GM12878 (cell line): ENCODE data around the gene PDCL3. TPM values are rescaled to one million over a fixed set of nuclear protein-coding genes. Genes with fewer than 3 reads are reported as not detected.

Source experiments
- ATAC-seq: fragments of 200-7000 bp; cut with Tn5 transposase; 3 replicates; pipeline ENCODE4 v1.9.1; 2020; ENCODE audit warnings: mild to moderate bottlenecking, moderate library complexity
- BruUV-seq: library from RNA; stranded (reverse); fragments of 400-500 nt; replicated peaks from 2 replicates; lab custom pipeline; 2021; lab: Mats Ljungman, UMichigan
- CTCF ChIA-PET: fragments of 300-600 bp; sonication (Branson Sonifier 250); formaldehyde crosslinking; extraction: SDS; loops from one replicate; lab custom pipeline; 2021; ENCODE audit warnings: inconsistent platforms; lab: Yijun Ruan, JAX
- POLR2A ChIA-PET: fragments of 350-600 bp; formaldehyde crosslinking; extraction: SDS; loops from one replicate; lab custom pipeline; 2021; ENCODE audit warnings: inconsistent platforms; lab: Charles Lee
- RAD21 ChIA-PET: fragments of 300-600 bp; sonication (Branson Sonifier 250); formaldehyde crosslinking; loops from one replicate; lab custom pipeline; 2023; ENCODE audit warnings: antibody characterized with exemption; ENCODE audit not compliant: unreplicated experiment; lab: Charles Lee
- SMC1A ChIA-PET: fragments of 300-600 bp; sonication (Branson Sonifier 250); formaldehyde crosslinking; loops from one replicate; lab custom pipeline; 2023; ENCODE audit not compliant: unreplicated experiment, uncharacterized antibody; lab: Charles Lee
- DNase-seq: peaks from one replicate; pipeline ENCODE4 v3.0.0-alpha.2; 2011; ENCODE audit warnings: low read depth, low spot score
- FAIRE-seq: peaks from 3 replicates; lab custom pipeline; 2011; peaks lifted over from hg19 to GRCh38; lab: Jason Lieb, UNC
- H2AFZ ChIP-seq: 2 replicates; pipeline ENCODE4 v1.6.0; 2011; ENCODE audit warnings: low read depth, low read length, control low read depth; ENCODE audit not compliant: control insufficient read depth
- H3K27ac ChIP-seq: 2 replicates; pipeline ENCODE4 v1.5.1; 2011; ENCODE audit warnings: control low read depth; ENCODE audit not compliant: control insufficient read depth, insufficient read depth
- H3K27me3 ChIP-seq, 2 experiments: replicated peaks in 1 of 2; 2 replicates each; pipeline versions ENCODE4 v1.6.0 to v1.6.1; 2011; ENCODE audit warnings: low read length in 1 of 2; ENCODE audit not compliant: control insufficient read depth in 2 of 2, insufficient read depth in 2 of 2
- H3K36me3 ChIP-seq, 2 experiments: 2 replicates each; pipeline ENCODE4 v1.5.1; 2011; ENCODE audit warnings: low read length in 1 of 2; ENCODE audit not compliant: control insufficient read depth in 2 of 2, insufficient read depth in 2 of 2
- H3K4me1 ChIP-seq: 2 replicates; pipeline ENCODE4 v1.6.1; 2011; ENCODE audit warnings: mild to moderate bottlenecking, low read length, moderate library complexity, mixed read lengths; ENCODE audit not compliant: control insufficient read depth, insufficient read depth
- H3K4me2 ChIP-seq: 2 replicates; pipeline ENCODE4 v1.6.0; 2011; ENCODE audit warnings: control low read depth; ENCODE audit not compliant: control insufficient read depth, insufficient read depth
- H3K4me3 ChIP-seq: fragments of 200-600 bp; sonication (generic); 2 replicates; pipeline ENCODE4 v1.5.1; 2016
- H3K79me2 ChIP-seq: 2 replicates; pipeline ENCODE4 v1.6.0; 2011; ENCODE audit warnings: low read length; ENCODE audit not compliant: control insufficient read depth, insufficient read depth
- H3K9ac ChIP-seq: 2 replicates; pipeline ENCODE4 v1.8.0; 2011; ENCODE audit warnings: low read length, control low read depth, mixed read lengths; ENCODE audit not compliant: control insufficient read depth, insufficient read depth
- H3K9me3 ChIP-seq: replicated peaks from 3 replicates; pipeline ENCODE4 v1.5.1; 2011; ENCODE audit warnings: mild to moderate bottlenecking, low read length; ENCODE audit not compliant: control insufficient read depth, insufficient read depth
- H4K20me1 ChIP-seq: 2 replicates; pipeline ENCODE4 v1.6.0; 2011; ENCODE audit not compliant: control insufficient read depth, insufficient read depth
- NR2F1 ChIP-seq: fragments of 450-650 bp; conservative IDR thresholded peaks from 2 replicates; pipeline ENCODE4 v1.6.1; 2017; ENCODE audit warnings: mild to moderate bottlenecking
- PAX8 ChIP-seq: fragments of 450-650 bp; IDR thresholded peaks from 2 replicates; pipeline ENCODE4 v1.6.1; 2017; ENCODE audit warnings: mild to moderate bottlenecking, moderate library complexity
- ZNF24 ChIP-seq: fragments of 450-650 bp; IDR thresholded peaks from 2 replicates; pipeline ENCODE4 v1.6.1; 2017; ENCODE audit warnings: antibody characterized with exemption, mild to moderate bottlenecking
- ZNF622 ChIP-seq: fragments of 450-650 bp; IDR thresholded peaks from 2 replicates; pipeline ENCODE4 v1.6.1; 2017; ENCODE audit warnings: mild to moderate bottlenecking, inconsistent platforms
- WGBS: methylation state at CpG from one replicate; pipeline ENCODE4 v1.1.6; 2016; ENCODE audit warnings: low lambda C conversion rate; ENCODE audit not compliant: insufficient replicate concordance, insufficient coverage; ENCODE audit errors: missing lambda C conversion rate; 5-methylcytosine and 5-hydroxymethylcytosine counted together
- in situ Hi-C: fragments of 300-500 bp; cut with MboI; formaldehyde crosslinking; loops from 9 replicates; pipeline ENCODE4 v1.14.3; 2018; ENCODE audit warnings: mixed read lengths
- intact Hi-C: fragments of 100-400 bp; cut with micrococcal nuclease; formaldehyde crosslinking; loops from one replicate; pipeline ENCODE4 v1.14.2; 2022; ENCODE audit not compliant: unreplicated experiment
- polyA plus RNA-seq, 11 experiments: library from polyadenylated mRNA; depleted of rRNA in 4 of 11; unstranded in 6 of 11; stranded (reverse) in 5 of 11; fragments of >200 nt; fragmentation: Nextera tagmentation in 4 of 11; fragmentation: Illumina TruSeq in 1 of 11; extraction: Ambion mirVana in 4 of 11; extraction: Trizol in 1 of 11; gene quantifications; 1 replicate in 1 of 11; 2 replicates in 10 of 11; pipeline versions ENCODE4 v1.2.1 to v1.2.3, GENCODE V29; 2011 to 2016; ENCODE audit warnings: inconsistent platforms in 2 of 11, missing spikeins in 2 of 11, low read depth in 1 of 11
- total RNA-seq, 4 experiments: library from RNA; depleted of rRNA in 3 of 4; stranded (reverse); fragments of >200 nt in 3 of 4; fragmentation: Illumina TruSeq in 1 of 4; extraction: Trizol in 1 of 4; gene quantifications; 2 replicates each; pipeline versions ENCODE4 v1.2.1 to v1.2.3, GENCODE V29; 2013 to 2021
- TF ChIP-seq, protein P1 (sequence below): IDR thresholded peaks from 2 replicates; pipeline ENCODE4 v1.6.1; 2011; ENCODE audit warnings: mild to moderate bottlenecking, low read depth, low read length, moderate library complexity; ENCODE audit not compliant: insufficient replicate concordance
- TF ChIP-seq, protein P2 (sequence below): fragments of 450-650 bp; formaldehyde crosslinking; IDR thresholded peaks from 2 replicates; pipeline ENCODE4 v1.5.0; 2022; ENCODE audit warnings: mild to moderate bottlenecking, missing genetic modification characterization
- TF ChIP-seq, protein P3 (sequence below): IDR thresholded peaks from 2 replicates; pipeline ENCODE4 v1.6.1; 2012; ENCODE audit warnings: mild to moderate bottlenecking, low read depth, low read length

The PDCL3 gene
- total and polyA plus RNA-seq, 10 of the 15 experiments (the other 5 are each of a cell fraction or from before 2014, with no cell fraction given): 22.9 to 111 (median 51.1) TPM

DNA sequence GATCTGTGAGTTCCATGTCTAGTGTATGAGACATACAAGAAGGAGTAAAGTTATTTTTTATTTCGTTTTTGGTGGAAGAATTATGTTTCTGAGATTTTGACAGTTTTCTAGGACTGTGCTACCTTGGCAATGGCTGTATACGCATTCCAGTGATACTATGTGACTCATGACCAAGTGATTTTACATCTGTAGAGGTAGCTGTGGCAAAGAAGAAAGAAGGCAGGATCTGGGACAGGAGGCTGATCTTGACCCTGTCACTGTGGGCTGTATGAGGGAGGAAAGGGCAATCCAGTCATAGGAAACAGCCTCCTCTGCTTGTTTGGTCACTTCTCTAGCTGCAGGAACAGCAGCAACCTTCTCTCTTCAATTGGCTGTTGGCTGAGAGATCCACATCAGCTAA is 44.0 kb upstream of the PDCL3 start (continued):
- no peak for TF ChIP-seq ZNF622
- TF ChIP-seq, protein P1, sequence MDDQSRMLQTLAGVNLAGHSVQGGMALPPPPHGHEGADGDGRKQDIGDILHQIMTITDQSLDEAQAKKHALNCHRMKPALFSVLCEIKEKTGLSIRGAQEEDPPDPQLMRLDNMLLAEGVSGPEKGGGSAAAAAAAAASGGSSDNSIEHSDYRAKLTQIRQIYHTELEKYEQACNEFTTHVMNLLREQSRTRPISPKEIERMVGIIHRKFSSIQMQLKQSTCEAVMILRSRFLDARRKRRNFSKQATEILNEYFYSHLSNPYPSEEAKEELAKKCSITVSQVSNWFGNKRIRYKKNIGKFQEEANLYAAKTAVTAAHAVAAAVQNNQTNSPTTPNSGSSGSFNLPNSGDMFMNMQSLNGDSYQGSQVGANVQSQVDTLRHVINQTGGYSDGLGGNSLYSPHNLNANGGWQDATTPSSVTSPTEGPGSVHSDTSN: no peak
- TF ChIP-seq, all 136 proteins: peak for 0

DNA sequence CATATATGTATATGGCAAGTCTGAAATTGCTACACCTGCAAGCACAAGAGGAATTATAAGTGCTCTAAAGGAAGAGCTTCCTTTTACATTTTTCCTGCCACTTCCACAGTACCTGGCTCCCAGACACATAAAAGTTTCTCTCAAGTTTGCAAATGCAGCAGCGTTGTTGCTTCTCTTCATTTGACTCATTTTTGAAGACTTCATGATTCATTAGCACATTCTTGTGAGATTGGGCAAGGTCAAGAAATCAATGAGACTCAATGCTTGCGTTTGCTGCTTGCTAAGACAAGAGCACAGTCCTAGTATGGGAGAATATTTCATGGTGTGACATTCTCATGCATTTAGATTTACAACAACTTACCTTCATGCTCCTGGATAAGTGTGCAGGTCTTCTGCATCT is 42.6 kb upstream of the PDCL3 start:
- ChIA-PET SMC1A (no interaction called here), POLR2A (no interaction called here), RAD21 (no interaction called here), CTCF (no interaction called here)
- Histone ChIP-seq H3K79me2 (no peaks in the 10 kb centered on the region), H3K9me3 (no peaks in the 10 kb centered on the region), H3K36me3 (no peaks in the 10 kb centered on the region), H2AFZ (no peak overlapping the region), H3K4me3 (no peak overlapping the region), H3K27me3 (peaks cover 0 to 2% of the 10 kb centered on the region in 2 experiments; a peak in 1 of 4 replicates), H3K27ac (no peak overlapping the region), H3K4me2 (no peak overlapping the region), H4K20me1 (no peaks in the 10 kb centered on the region), H3K4me1 (no peaks in the 10 kb centered on the region), H3K9ac (no peak overlapping the region)
- FAIRE-seq (no peak), ATAC-seq (no peak), DNase-seq (no peak)
- intact Hi-C loops (no loop called here), in situ Hi-C loops (no loop called here)
- BruUV-seq: no TSS peak
- no peak for TF ChIP-seq PAX8
- 23% methylated on average over 2 of the region's 2 CpGs for WGBS

DNA sequence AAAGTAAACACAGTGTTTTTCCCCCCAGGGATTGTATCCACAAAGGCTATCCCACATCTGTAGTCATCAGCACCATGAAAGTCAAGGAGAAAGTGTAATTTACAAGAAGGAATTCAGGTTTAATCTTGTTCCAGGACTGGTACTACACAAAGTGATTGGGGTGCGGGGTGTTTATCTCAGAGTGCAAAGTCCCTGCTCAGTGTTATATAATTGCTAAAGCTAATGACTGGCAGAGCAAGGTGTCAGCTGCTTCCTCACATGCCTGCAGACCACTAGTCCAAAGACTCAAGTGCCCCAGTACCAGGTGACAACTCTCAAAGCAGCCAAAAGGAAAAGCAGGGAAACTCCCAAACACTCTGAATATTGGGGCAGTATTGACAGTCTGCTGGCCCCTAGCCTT is 40.4 kb upstream of the PDCL3 start:
- ChIA-PET SMC1A (no interaction called here), POLR2A (no interaction called here), RAD21 (no interaction called here), CTCF (no interaction called here)
- no peak overlapping the region for H3K4me3 ChIP-seq
- H2AFZ ChIP-seq: no peak overlapping the region
- 47% methylated on average over 1 of the region's 1 CpG for WGBS
- no peaks in the 10 kb centered on the region for H3K9me3 ChIP-seq
- in situ Hi-C loops (no loop called here), intact Hi-C loops (no loop called here)
- DNase-seq (no peak), FAIRE-seq (no peak), ATAC-seq (no peak)
- no peak overlapping the region for H3K27ac ChIP-seq
- H3K4me2 ChIP-seq: no peak overlapping the region
- H4K20me1 ChIP-seq: no peaks in the 10 kb centered on the region
- no peaks in the 10 kb centered on the region for H3K4me1 ChIP-seq
- H3K27me3 ChIP-seq: peaks cover 0 to 5% of the 10 kb centered on the region in 2 experiments; a peak in 1 of 4 replicates
- H3K79me2 ChIP-seq: no peaks in the 10 kb centered on the region
- no peaks in the 10 kb centered on the region for H3K36me3 ChIP-seq
- no TSS peak for BruUV-seq
- H3K9ac ChIP-seq: no peak overlapping the region
- TF ChIP-seq, protein P2, sequence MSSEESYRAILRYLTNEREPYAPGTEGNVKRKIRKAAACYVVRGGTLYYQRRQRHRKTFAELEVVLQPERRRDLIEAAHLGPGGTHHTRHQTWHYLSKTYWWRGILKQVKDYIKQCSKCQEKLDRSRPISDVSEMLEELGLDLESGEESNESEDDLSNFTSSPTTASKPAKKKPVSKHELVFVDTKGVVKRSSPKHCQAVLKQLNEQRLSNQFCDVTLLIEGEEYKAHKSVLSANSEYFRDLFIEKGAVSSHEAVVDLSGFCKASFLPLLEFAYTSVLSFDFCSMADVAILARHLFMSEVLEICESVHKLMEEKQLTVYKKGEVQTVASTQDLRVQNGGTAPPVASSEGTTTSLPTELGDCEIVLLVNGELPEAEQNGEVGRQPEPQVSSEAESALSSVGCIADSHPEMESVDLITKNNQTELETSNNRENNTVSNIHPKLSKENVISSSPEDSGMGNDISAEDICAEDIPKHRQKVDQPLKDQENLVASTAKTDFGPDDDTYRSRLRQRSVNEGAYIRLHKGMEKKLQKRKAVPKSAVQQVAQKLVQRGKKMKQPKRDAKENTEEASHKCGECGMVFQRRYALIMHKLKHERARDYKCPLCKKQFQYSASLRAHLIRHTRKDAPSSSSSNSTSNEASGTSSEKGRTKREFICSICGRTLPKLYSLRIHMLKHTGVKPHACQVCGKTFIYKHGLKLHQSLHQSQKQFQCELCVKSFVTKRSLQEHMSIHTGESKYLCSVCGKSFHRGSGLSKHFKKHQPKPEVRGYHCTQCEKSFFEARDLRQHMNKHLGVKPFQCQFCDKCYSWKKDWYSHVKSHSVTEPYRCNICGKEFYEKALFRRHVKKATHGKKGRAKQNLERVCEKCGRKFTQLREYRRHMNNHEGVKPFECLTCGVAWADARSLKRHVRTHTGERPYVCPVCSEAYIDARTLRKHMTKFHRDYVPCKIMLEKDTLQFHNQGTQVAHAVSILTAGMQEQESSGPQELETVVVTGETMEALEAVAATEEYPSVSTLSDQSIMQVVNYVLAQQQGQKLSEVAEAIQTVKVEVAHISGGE (CRISPR knock-in tag): no peak
- TF ChIP-seq ZNF24 (no peak), NR2F1 (no peak)
- TF ChIP-seq, protein P3, sequence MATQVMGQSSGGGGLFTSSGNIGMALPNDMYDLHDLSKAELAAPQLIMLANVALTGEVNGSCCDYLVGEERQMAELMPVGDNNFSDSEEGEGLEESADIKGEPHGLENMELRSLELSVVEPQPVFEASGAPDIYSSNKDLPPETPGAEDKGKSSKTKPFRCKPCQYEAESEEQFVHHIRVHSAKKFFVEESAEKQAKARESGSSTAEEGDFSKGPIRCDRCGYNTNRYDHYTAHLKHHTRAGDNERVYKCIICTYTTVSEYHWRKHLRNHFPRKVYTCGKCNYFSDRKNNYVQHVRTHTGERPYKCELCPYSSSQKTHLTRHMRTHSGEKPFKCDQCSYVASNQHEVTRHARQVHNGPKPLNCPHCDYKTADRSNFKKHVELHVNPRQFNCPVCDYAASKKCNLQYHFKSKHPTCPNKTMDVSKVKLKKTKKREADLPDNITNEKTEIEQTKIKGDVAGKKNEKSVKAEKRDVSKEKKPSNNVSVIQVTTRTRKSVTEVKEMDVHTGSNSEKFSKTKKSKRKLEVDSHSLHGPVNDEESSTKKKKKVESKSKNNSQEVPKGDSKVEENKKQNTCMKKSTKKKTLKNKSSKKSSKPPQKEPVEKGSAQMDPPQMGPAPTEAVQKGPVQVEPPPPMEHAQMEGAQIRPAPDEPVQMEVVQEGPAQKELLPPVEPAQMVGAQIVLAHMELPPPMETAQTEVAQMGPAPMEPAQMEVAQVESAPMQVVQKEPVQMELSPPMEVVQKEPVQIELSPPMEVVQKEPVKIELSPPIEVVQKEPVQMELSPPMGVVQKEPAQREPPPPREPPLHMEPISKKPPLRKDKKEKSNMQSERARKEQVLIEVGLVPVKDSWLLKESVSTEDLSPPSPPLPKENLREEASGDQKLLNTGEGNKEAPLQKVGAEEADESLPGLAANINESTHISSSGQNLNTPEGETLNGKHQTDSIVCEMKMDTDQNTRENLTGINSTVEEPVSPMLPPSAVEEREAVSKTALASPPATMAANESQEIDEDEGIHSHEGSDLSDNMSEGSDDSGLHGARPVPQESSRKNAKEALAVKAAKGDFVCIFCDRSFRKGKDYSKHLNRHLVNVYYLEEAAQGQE: no peak
